ENCODE data around the gene CHTF18.

Gene CHTF18

DNA sequence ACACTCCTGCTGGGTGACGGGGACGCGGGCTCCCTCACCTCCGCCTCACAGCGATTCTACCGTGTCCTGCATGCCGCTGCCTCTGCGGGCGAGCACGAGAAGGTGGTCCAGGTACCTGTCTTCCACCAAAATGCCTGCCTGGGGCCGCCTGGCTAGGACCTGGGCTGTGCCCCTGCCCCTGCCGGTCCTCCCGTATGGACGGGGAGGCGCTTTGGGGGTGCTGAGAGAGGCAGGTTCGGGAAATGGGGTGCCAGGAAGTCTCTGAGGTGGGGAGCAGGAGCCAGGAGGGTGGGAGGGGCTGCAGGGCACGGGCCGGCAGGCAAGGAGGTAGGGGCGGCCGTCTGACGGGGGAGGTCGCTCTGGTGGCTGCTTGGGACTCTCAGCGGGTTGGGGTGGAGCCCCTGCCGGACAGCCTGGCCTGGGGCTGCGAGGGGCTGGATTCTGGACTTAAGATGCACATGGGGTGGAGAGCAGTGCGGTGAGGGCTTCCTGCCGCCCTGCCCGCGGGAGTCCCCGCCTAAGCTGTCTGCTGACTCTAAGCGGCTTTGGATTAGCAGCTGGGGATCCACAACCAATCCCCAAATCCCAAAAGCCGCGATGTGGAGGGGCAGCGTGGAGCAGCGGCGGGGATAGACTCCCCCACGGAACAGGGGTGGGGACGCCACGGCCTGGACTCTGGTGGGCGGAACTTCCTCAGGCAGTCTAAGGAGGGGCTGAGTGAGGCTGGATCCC, 5.8 kb downstream of the CHTF18 start:
- no peak for DNase-seq

DNA sequence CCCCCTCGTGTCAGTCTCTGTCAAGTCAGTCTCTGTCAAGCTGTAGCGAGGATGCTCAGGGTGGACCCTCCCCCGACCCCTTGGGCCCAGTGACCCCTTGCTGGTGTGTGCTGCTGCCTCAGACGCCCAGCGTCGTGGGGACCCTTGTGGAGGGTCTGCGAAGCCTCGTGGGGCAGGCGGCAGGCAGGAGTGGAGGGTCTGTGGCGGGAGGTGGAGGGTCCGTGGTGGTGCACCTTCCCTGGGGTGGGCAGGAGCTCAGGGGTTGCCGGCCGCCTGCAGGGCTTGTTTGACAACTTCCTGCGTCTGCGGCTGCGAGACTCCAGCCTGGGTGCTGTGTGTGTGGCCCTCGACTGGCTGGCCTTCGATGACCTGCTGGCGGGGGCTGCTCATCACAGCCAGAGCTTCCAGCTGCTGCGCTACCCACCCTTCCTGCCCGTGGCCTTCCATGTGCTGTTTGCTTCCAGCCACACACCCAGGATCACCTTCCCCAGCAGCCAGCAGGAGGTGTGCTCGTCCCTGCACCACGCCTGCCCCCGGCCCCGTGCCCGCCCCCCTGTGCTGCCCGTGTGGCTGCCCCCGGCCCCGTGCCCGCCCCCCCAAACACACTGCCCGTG, 6.5 kb downstream of the CHTF18 start:
- no peak for DNase-seq

DNA sequence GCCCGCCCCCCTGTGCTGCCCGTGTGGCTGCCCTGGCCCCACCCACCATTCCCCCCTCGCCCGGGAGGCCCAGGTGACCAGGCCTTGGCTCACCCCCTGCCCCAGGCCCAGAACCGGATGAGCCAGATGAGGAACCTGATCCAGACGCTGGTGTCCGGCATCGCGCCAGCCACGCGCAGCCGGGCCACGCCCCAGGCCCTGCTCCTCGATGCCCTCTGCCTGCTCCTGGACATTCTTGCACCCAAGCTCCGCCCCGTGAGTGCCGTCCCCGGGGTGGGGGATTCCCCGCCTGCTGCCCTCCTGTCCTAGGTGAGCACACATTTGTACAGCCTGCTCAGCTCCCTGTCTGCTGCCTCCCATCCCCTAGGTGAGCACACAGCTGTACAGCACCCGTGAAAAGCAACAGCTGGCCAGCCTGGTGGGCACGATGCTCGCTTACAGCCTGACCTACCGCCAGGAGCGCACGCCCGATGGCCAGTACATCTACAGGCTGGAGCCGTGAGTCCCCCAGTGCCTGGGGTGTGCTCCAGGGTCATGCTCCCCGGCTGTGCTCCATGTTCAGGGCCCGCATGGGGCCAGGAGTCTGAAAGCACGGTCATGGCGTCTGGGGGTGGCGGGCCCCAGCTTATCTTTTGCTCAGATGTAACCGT, 7.3 kb downstream of the CHTF18 start:
- DNase-seq = no peak

DNA sequence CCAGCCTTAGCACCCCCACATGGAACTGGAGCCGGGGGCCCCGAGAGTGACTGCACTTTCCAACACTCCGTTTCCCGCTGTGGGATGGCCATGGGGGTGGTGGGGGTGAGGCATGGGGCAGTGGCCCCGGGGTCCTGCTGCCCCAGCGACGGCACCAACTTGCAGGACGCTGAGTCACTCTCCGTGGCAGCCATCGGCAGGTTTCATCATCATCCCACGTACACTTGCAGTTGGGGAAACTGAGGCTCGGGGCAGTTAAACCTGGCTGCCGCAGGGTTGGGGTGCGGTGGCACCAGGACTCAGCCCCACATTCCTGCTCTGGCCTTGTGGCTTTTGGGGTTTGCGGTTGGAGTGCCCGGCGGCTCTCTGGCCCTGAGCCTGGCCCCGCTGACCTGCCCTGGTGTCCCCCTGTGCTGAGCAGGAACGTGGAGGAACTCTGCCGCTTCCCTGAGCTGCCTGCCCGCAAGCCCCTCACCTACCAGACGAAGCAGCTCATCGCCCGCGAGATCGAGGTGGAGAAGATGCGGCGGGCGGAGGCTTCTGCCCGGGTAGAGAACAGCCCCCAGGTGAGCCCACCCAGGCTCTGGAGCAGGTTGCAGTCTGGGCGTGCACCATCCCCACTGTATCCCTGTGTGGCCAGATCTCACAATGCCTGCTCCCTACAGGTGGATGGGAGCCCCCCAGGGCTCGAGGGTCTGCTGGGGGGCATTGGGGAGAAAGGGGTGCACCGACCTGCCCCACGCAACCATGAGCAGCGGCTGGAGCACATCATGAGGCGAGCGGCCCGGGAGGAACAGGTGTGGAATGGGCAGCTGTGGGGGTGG, 8.1 kb downstream of the CHTF18 start:
- no peak for DNase-seq

DNA sequence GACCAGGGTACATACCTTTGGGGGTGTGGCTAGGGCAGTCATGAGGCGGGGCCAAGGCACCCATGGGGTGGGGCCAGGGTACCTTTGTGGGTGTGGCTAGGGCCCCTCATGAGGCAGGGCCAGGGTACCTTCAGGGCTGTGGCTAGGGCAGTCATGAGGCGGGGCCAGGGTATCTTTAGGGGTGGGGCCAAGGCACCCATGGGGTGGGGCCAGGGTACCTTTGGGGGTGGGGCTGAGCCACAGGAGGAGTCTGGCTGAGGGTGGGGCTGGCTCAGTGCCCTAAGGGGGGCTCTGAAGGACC, 8.7 kb downstream of the CHTF18 start:
- DNase-seq = no peak

DNA sequence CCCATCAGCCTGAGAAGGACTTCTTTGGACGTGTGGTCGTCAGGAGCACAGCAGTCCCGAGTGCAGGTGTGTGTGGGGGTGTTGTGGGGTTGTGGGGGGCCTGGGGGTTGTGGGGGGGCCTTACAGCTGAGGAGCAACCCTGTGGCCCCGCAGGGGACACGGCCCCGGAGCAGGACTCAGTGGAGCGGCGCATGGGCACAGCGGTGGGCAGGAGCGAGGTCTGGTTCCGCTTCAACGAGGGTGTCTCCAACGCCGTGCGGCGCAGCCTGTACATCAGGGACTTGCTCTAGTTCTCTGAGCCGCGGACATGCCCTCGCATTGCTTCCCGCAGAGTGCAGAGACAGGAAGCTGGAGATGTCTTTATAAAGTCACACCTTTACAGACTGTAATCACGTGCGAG, 9.3 kb downstream of the CHTF18 start:
- DNase-seq = no peak

DNA sequence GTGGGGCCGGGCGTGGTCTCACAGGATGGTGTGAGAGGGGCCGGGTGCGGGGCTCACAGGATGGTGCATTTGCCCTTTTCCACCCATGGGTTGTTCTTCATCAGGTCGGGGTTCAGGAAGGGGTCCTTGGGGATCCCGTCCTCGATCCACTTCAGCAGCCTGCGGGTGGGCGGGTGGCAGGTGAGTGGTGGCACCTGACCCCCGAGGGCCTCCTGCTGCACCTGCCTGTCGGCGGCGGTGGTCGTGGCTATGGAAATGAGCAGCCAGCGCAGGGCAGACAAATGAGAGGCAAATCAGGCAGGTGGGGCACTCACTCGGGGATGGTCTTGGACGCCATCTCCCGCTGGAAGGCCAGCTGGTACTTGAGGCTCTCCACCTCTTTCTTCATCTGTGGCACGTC, 10.2 kb downstream of the CHTF18 start:
- DNase-seq = no peak

DNA sequence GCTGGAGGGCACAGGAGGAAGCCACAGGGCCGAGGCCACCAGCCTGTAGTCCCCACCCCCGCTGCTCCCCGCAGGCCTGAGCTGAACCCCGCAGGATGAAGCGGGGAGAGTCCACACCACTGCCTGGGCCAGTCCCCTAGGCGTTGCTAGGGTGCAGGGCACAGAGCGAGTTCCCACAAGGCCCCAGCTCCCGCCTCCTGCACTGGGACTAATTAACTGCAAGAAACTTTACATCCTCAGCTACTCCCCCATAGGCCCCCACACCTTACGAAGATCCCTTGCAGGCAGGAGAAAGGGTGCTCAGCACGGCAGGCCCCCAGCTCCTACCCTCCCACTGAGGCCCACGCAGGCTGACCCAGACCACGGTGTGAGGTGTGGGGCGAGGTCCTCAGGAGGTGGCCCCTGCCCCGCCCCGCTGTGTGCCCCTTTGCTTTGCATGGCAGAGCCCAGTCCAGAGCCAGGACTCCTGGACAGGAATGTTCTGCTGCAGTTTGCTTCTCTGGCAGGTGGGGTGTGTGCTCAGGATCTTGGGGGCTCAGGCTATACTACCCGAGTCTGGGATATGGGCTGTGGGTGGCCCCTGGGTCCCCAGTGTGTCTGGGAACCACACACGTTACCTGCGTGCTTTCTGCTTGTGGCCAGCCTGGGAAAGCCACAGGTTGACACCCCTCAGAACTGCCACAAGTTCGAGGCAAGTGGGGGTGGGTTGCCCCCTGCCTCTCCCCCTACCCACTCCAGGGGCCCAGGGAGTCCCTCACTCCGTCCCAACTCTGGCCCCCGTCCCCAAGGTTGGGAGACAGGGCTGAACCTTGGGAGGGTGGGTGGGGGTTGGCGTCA, 10.9 kb downstream of the CHTF18 start:
- DNase-seq = no peak

DNA sequence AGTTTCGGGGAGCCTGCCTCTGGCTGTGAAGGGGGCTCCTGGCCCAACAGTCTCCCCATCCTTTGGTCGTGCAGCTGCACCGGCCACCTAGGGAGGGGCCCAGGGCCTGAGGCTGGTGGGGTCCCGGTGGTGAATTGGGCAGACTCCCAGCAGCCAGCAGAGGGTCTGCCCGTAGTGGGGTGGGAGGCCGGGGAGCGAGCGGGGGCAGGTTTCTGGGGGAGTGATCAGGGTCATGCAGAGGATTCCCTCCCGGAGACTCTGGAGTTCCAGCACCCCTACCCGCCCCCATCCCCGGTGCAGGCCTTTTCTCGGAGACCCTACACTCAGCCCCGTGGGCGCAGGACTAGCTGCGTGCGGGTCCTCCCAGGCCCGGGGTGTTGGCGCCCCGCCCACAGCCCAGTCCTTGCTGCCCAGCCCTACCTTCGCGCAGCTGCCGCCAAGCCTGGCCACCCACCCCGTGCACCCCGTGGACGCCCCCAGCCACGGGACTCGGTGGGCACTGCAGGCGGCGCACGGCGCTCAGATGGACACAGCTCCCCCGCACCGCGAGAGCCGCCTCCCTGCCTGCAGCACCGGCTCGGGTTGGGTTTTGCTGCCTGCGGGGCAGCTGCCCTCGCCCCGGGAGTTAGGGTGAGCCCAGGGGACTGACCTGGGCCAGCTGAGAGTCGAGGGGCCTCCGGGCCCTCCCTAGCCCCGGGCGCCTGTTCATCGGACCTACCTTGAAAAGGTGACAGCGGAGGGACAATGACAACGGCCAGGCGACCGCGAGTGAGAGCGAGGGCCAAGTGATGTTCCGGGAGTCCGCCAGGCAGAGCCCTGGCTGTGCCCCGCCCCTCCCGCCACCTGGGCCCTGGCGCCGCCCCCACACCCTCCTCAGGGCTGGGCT, 11.8 kb downstream of the CHTF18 start, which contains the start of gene GNG13:
GNG13 (minus strand) TSS at position 787 of the 886 bp plus-strand sequence. CDS start 1,657 bp downstream, outside the sequence.
- no peak for DNase-seq

DNA sequence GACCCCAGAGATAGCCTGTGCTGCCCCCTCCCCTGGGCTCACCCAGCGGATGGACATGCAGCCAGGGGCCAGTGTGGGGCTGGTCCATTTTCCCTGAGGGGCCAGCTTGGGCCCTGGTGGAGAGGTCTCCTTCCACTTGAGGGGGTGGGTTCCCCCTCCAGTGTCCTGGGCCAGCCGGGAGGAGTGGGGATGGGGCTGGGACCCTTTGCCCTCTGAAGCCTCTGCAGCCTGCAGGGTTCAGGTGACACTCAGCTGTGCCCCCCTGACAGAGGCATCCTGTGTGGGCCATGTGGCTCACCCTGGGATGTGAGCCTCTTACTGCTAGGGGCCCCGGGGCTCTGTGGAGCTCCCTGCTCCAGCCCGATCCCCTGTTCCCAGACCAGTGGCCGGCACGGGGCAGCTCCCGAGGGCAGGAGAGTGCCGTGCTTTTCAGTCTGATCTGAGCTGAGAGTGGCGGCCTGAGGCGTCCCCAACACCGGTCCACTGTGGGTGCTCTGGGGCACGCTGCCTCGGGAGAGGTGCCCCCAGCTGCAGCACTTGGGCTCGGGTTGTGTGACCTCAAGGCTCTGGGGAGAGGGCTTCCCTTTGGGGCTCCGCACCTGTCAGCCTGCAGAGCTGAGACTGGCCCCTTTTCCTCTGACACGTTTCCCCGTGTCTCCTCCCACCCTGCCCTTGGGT, 12.6 kb downstream of the CHTF18 start:
- no peak for DNase-seq

DNA sequence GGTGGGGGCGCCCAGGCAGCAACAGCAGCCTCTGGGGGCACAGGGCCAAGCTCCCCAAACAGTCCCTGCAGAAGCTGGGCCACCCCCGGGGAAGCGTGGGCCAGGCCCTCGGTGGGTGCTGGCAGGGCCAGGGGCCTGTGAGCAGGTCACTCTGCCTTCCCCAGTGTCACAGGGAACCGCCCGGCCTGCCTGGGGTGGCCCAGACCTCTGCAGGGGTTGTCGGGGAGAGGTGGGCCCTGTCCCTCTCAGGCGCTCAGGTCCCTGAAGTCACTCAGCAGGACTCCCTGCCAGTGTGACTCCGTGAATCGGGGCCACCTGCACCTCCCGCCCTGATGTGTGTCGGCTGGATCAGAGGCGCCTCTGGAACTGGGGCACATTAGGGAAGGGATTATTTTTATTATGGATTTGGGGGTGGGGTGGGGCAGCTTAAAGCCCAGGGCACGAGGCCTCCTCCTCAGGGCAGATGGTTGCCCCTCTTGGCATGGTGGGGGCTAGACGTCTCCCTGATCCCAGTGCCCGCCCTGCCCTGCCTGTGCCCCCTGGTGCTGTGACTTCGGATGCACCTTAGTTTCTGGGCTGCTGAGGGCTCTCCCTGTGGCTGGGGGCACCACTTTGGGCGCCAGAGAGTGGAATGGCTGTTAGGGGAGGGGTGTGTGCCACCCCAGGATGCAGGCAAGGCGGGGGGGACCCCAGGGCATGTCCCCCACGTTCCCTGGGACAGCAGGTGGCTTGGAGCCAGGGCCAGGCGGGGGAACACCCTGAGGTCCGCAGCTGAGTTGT, 13.4 kb downstream of the CHTF18 start:
- no peak for DNase-seq

DNA sequence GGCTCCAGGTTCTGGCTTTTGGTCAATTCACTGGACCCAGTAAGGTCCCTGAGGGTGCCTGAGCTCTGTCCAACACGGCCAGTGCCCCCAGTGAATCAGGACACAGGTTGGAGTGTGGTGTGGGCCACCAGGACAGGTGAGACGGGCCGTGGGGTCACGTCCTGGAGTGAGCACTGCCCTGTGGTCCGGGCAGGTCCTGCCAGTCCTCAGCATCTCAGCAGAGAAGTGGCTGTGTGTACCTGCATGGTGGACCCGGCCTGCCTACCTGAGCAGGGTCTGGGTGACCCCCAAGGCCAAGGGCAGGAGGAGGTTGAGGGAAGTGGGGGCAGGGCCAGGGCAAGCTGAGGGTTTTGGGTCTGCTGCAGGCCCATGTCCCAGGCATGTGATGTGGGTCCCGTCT, 14.0 kb downstream of the CHTF18 start:
- DNase-seq = no peak

DNA sequence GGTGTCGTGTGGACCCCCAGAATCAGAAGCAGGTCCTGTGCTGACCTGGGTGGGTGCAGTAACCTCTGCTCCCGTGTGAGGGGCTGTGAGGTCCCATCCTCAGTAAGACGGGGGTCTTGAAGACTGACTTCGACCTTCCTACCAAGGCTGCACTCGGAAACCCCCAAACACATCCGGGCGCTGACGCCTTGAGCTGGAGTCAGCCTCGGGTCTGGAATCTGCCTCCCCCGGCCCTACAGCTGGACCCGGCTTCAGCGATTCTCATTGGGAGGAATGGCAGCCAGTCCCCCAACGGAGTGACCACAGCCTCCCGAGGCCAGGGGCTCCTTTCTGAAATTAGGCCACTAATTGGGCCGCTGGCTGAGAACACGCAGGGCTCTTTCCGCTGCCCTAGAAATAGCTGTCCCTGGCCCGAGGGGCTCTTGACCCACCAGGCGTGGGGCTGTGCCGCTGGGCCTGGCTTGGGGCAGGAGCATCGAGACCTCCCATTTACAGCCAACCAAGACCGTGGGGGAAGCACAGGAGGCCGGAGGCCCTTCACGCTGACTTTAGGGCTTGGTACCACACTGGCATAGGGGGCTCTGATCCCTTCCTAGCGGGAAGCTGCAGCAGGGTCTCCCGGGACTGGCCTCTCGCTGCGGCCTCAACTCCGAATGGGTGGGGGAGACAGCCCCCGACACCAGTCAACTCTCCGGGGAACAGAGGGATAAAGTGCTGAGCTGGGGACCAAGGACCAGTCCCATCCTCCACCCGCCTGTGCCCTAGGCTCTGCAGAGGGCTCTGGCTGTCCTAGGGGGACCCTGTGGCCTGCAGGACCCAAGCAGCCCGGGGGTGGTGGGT, 14.7 kb downstream of the CHTF18 start:
- no peak for DNase-seq

DNA sequence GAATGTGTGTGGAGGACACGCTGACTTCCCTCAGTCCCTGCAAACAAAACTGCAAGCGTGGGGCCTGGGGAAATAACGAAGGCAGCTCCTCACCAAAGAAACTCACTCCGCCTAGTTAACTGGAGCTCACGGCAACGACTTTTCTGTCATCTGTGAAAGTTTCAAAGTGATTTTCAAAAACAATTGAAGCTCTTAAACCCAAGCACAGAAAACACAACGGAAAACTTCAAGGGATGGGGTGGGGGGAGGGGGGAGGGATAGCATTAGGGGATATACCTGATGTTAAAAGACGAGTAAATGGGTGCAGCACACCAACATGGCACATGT, 15.3 kb downstream of the CHTF18 start:
- DNase-seq = no peak

DNA sequence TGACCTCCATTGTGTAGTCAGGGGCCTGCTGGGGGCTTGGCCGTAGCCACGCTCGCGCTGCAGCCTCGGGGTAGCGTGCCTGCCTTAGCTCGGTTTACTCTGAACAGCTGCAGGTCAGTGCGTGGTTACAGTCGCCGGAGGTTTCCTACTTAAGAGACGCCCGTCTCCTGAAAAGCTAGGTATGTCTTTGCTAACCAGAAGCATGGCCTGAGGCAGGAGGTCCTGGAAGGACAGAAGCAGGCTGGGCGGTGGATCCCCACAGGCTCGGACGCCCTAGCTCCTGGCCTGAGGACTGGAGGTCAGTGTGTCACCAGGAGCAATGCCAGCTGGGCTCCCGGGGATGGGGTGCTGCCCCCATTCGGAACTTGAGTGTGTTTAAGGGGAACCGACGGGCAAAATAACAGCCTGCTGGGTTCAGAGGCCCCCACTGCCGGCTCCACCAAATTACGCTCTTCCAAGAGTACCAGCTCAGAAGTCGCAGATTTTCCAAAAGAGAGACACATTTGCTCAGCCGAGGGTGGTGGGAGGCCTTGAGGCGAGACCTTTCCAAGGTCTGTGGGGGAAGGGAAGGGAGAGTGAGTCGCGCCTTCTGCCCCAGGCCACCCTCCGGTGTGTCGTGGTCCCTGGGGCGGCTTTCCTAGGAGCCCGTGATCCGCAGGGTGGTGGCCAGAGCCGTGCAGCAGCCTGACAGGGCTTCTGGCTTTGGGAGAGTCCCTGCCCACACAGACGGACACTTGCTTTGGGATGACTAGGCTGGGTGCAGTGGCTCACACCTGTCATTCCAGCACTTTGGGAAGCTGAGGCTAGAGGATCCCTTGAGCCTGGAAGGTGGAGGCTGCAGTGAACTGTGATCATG, 16.0 kb downstream of the CHTF18 start:
- no peak for DNase-seq

DNA sequence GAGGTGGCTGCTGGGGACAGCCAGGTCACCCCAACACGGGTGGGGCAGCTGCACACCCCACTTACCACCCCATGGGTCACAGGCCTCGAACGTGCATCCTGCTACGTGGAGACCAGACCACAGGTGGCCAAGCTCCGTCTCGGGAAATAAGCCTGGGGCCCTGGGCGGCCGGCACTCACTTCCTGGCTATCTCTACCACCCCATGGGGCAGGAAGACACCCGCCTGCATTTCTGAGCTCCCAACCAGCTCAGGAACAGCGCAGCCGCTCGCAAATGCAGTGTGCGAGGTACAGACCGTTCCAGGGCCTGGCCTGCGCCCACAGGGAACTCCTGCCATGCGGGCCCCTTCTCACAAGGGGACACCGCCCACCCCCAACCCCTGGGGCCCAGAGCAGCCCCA, 17.1 kb downstream of the CHTF18 start:
- DNase-seq = no peak

DNA sequence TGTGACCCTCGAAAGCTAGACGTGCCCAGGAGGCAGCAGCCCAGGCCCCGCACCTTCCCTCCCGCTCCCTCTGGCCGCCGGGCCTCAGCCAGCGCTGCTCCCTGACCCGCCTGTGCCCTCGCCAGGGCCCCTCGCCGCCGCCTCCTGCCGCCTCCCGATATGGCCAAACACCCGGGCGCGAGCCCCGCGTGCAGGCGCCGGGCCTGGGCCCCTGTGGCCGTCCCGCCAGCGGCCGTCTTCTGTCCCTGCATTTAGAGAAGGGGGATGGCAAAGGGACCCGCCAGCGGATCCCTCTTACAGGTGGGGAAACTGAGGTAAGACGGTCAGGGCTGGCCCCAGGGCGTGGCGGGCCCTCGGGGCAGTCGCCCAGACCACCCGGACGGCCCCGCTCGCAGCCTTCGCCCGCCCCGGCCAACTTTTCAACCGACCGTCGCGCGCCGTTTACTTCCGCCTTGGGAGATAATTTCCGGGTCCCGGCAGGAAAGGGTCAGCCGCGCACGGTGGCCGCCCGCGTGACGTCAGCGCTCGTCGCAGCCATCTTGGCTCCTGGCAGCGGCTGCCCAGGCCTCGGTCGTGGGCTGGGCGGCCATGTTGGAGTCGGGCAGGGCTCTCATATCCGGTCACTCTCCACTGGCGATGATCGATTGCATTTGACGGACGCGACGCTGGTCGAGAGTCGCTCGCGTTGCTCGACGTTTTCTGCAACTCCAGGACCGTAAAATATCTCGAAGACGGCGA, 19.1 kb downstream of the CHTF18 start:
- peak; percentile 92 to 94 for DNase-seq

DNA sequence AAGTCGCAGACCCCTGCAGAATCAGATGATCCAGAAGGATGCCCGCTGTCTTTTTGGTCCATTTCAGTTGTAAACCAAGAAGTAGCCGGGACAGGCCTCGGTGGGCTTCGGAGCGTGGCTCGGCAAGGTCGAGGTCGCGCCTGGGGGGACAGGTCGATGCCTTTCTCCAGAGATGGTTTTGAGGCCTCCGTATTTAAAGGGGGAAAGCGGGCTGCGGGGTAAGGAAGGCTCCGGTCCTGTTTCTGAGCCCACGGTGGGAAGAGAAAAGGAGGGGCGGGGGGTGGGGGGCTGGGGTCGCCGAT, 19.6 kb downstream of the CHTF18 start:
- no peak for DNase-seq

All from inflammatory macrophage (primary cell).